ENCODE results near the gene PAK6. TPM values are rescaled to one million over a fixed set of nuclear protein-coding genes. Genes with fewer than 3 reads are reported as not detected.

The PAK6 gene
- total RNA-seq, 1 donor from 2014 or later = 5.7 TPM

GRCh38 chr15:40293905-40294895 is 55.3 kb downstream of the PAK6 start:
- intact Hi-C loops (cut with DNase I) = no loop called here
- Histone ChIP-seq H3K4me1 (peaks cover 7% of the 10 kb centered on the region), H3K9me3 (no peaks in the 10 kb centered on the region), H3K27ac (no peak overlapping the region), H3K4me3 (no peak overlapping the region), H3K27me3 (no peaks in the 10 kb centered on the region), H3K36me3 (peaks cover 9% of the 10 kb centered on the region)
- DNase-seq = no peak
- TF ChIP-seq, protein P1, sequence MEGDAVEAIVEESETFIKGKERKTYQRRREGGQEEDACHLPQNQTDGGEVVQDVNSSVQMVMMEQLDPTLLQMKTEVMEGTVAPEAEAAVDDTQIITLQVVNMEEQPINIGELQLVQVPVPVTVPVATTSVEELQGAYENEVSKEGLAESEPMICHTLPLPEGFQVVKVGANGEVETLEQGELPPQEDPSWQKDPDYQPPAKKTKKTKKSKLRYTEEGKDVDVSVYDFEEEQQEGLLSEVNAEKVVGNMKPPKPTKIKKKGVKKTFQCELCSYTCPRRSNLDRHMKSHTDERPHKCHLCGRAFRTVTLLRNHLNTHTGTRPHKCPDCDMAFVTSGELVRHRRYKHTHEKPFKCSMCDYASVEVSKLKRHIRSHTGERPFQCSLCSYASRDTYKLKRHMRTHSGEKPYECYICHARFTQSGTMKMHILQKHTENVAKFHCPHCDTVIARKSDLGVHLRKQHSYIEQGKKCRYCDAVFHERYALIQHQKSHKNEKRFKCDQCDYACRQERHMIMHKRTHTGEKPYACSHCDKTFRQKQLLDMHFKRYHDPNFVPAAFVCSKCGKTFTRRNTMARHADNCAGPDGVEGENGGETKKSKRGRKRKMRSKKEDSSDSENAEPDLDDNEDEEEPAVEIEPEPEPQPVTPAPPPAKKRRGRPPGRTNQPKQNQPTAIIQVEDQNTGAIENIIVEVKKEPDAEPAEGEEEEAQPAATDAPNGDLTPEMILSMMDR (IDR thresholded peaks at IDR 0.05) = no peak
- ATAC-seq = no peak

GRCh38 chr15:40295297-40295696 is 56.4 kb downstream of the PAK6 start:
- DNase-seq = no peak
- intact Hi-C loops (cut with DNase I) = no loop called here
- peaks cover 9% of the 10 kb centered on the region for H3K36me3 ChIP-seq

DNA sequence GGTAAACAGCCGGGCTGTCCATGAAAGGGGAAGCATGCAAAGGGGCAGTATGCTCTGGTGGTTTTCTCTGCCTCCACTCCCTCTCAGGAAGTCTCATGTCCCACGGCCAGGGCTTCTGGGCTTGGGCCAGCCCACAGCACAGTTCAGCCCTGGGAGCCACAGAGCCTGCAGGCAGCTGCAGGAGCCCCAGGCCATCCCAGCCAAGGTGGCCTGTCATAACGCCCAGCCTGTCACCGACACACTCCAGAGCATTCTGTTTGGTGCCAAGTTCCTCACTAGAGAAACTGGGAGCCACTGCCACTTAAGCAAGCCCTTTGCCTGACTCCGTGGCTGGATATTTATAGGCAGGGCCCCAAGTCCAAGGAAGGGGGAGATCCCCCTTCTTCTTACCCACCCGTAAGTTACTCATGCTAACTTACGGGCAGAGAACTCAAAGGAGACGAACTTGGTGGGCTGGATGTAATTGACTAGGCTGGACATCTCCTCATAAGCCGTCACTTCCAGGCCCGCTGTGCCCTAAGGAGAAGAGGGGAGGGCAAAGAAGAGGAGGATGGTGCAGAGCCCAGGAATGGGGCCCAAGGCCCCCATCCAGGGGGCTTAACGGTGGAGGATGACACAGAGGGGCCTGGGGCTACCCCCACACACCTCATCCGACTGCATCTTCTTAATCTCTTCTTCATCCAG is 57.2 kb downstream of the PAK6 start:
- intact Hi-C loops (cut with DNase I) = no loop called here

More at GRCh38 chr15:40295297-40295696, 56.4 kb downstream of the PAK6 start:
- Histone ChIP-seq H3K27me3 (no peaks in the 10 kb centered on the region), H3K4me3 (no peak overlapping the region), H3K9me3 (no peaks in the 10 kb centered on the region), H3K4me1 (peaks cover 7% of the 10 kb centered on the region), H3K27ac (no peak overlapping the region)
- ATAC-seq = no peak
- TF ChIP-seq, protein P1 (IDR thresholded peaks at IDR 0.05) = no peak

GRCh38 chr15:40296561-40297230 is 57.8 kb downstream of the PAK6 start:
- Histone ChIP-seq H3K36me3 (peaks cover 9% of the 10 kb centered on the region), H3K4me3 (no peak overlapping the region), H3K27ac (no peak overlapping the region), H3K9me3 (no peaks in the 10 kb centered on the region), H3K27me3 (no peaks in the 10 kb centered on the region), H3K4me1 (no peaks in the 10 kb centered on the region)
- ATAC-seq (no peak), DNase-seq (no peak)
- TF ChIP-seq, protein P1 (IDR thresholded peaks at IDR 0.05) = no peak
- intact Hi-C loops (cut with DNase I) = no loop called here

More for the DNA sequence above, 57.2 kb downstream of the PAK6 start:
- Histone ChIP-seq H3K4me1 (peaks cover 5% of the 10 kb centered on the region), H3K36me3 (peaks cover 9% of the 10 kb centered on the region), H3K27me3 (no peaks in the 10 kb centered on the region), H3K4me3 (no peak overlapping the region), H3K27ac (no peak overlapping the region), H3K9me3 (no peaks in the 10 kb centered on the region)
- no peak for ATAC-seq
- DNase-seq = no peak
- TF ChIP-seq, protein P1 (IDR thresholded peaks at IDR 0.05) = no peak

DNA sequence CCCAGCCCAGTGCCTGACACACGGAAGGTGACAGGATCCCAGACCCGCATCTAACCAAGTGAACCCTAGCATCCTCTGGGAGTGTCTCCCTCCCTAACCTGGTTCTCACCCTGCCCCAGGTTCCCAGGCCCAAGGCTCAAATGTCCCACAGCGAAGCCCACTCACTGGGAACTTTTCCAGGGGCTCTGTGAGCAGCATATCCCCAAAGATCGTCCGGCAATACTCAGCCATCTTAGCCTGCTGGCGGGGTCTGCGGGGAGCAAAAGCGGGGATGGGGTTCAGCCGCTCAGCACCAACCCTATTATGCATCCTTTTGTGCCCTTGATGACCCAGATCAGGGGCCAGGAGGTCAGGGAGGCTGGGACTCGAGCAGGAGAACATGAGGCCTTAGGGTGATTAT is 58.5 kb downstream of the PAK6 start:
- Histone ChIP-seq H3K4me3 (no peak overlapping the region), H3K9me3 (no peaks in the 10 kb centered on the region), H3K27ac (no peak overlapping the region), H3K27me3 (no peaks in the 10 kb centered on the region), H3K4me1 (no peaks in the 10 kb centered on the region), H3K36me3 (peaks cover 9% of the 10 kb centered on the region)
- DNase-seq = no peak
- intact Hi-C loops (cut with DNase I) = no loop called here
- TF ChIP-seq, protein P1 (IDR thresholded peaks at IDR 0.05) = no peak
- no peak for ATAC-seq
